GM18499 (cell line): ENCODE measurements around the gene ITIH5.
"Not testable (repeated sequence)": the region's sequence is repeated elsewhere in the genome, so short reads cannot be mapped to it uniquely, and the experiment has no call there.

Experiments
- ATAC-seq: cut with Tn5 transposase; IDR thresholded peaks from one replicate; pipeline ENCODE4 v1.9.1; 2021; ENCODE audit warnings: moderate number of reproducible peaks; ENCODE audit not compliant: insufficient read depth, unreplicated experiment

Gene ITIH5

GRCh38 chr10:7666253-7667023, at the start of gene ITIH5:
Gene ITIH5, minus strand, starts transcription at chr10:7666966. Its CDS starts 74 bp downstream, at chr10:7666892.
- ATAC-seq, result no peak

GRCh38 chr10:7715515-7715914, 48.7 kb upstream of the ITIH5 start:
- ATAC-seq, result no peak

- not testable (repeated sequence) for ATAC-seq
Measured at GRCh38 chr10:7711075-7711474, 44.3 kb upstream of the ITIH5 start.

- no peak for ATAC-seq
Measured at GRCh38 chr10:7710446-7710845, 43.7 kb upstream of the ITIH5 start.

GRCh38 chr10:7708832-7709231, 42.1 kb upstream of the ITIH5 start:
- no peak for ATAC-seq

- ATAC-seq, result no peak
Measured at GRCh38 chr10:7707858-7708622, 41.3 kb upstream of the ITIH5 start.

- ATAC-seq, result no peak
Measured at GRCh38 chr10:7707102-7707501, 40.3 kb upstream of the ITIH5 start.

GRCh38 chr10:7706534-7707073, 39.8 kb upstream of the ITIH5 start:
- no peak for ATAC-seq

- ATAC-seq, result no peak
Measured at GRCh38 chr10:7705341-7705740, 38.6 kb upstream of the ITIH5 start.

- ATAC-seq, result no peak
Measured at GRCh38 chr10:7704071-7705016, 37.6 kb upstream of the ITIH5 start.

- no peak for ATAC-seq
Measured at GRCh38 chr10:7703140-7703539, 36.4 kb upstream of the ITIH5 start, which contains the start of gene ITIH2. Gene ITIH2, plus strand, starts transcription at chr10:7703316. Its CDS starts 119 bp downstream, at chr10:7703435.

GRCh38 chr10:7702288-7702812, 35.6 kb upstream of the ITIH5 start:
- ATAC-seq, result no peak

GRCh38 chr10:7701158-7701742, 34.5 kb upstream of the ITIH5 start:
- ATAC-seq, result no peak

GRCh38 chr10:7700577-7701125, 33.9 kb upstream of the ITIH5 start:
- no peak for ATAC-seq

GRCh38 chr10:7697426-7697825, 30.7 kb upstream of the ITIH5 start:
- ATAC-seq, result no peak

GRCh38 chr10:7696545-7696944, 29.8 kb upstream of the ITIH5 start:
- no peak for ATAC-seq

GRCh38 chr10:7693194-7693593, 26.4 kb upstream of the ITIH5 start:
- not testable (repeated sequence) for ATAC-seq

- not testable (repeated sequence) for ATAC-seq
Measured at GRCh38 chr10:7692368-7692767, 25.6 kb upstream of the ITIH5 start.

- ATAC-seq, result not testable (repeated sequence)
Measured at GRCh38 chr10:7690885-7691597, 24.3 kb upstream of the ITIH5 start.
